GM21529 (cell line): ENCODE data around the gene ZXDB.
"Not testable (repeated sequence)": the region's sequence is repeated elsewhere in the genome, so short reads cannot be mapped to it uniquely, and the experiment has no call there.

Source experiments
- ATAC-seq: cut with Tn5 transposase; IDR thresholded peaks from one replicate; pipeline ENCODE4 v1.9.1; 2021; ENCODE audit not compliant: unreplicated experiment

The ZXDB gene

DNA sequence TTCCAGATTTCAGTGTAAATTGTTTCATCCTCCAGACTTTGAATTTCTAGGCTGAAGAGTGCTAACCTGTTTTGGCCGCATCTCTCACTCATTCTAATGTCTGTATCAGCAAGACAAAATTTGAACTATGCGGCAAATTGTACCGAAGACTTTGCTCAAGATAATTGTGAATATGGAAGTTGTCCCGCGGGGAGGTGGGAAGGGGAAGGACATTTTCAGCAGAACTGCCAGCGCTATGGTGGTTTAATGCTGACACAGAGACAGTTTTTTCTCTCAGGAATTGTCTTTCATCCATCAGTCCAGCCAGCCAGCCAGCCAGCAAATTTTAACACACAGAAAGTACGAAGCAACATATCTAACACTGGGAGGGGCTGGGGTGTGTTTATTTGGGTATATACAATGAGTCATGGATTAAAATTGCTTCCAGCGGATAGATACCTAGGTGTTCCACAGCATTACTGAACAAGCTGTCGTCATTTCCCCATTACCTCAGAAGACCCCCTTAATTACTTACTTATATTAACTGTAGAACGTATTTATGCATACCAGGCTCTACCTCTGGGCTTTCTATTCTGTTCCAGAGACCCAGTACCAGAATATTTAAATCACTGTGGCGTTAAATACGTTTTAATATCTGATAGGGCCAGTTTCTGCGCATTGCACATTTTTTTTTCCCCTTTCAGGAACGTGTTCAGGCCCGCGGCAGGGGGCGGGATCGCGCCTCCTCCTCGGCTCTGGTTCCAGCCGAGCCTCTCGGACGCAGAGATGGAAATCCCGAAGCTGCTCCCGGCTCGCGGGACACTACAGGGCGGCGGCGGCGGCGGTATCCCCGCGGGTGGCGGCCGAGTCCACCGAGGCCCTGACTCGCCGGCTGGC is at the start of gene ZXDB:
Gene ZXDB (plus strand): TSS at position 728 of the 876 bp plus-strand sequence. CDS start 38 bp downstream, at position 766.
- peak; percentile 44 for ATAC-seq

DNA sequence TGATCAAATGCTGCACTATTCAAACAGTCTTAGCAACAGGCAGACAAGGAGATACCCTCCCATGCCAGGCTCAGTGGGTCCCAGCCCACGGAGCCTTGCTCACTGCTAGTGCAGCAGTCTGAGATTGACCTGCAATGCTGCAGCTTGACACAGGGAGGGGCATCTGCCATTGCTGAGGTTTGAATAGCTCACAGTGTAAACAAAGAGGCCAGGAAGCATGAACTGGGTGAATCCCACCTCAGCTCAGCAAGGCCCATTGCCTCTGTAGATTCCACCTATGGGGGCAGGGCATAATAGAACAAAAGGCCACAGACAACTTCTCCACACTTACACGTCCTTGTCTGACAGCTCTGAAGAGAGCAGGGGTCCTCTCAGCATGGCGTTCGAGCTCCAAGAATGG is 26.6 kb upstream of the ZXDB start:
- ATAC-seq, result no peak

DNA sequence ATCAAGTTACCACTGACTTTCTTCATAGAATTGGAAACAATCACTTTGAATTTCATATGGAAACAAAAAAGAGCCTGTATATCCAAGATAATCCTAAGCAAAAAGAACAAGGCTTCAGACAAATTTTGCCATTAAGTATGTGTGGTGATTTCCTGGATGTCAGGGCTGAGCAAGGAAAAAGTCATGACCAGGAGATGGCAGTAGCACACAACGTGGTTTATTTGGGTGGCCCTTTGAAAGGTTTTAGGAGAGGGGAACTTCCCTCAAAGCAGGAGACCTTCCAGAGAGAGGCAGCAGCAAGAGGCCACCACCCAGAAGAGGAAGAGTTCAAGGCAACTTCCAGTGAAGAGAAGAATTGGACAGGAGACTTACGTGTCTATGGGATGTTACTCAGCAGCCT is 18.1 kb upstream of the ZXDB start:
- ATAC-seq, result peak; percentile 73

DNA sequence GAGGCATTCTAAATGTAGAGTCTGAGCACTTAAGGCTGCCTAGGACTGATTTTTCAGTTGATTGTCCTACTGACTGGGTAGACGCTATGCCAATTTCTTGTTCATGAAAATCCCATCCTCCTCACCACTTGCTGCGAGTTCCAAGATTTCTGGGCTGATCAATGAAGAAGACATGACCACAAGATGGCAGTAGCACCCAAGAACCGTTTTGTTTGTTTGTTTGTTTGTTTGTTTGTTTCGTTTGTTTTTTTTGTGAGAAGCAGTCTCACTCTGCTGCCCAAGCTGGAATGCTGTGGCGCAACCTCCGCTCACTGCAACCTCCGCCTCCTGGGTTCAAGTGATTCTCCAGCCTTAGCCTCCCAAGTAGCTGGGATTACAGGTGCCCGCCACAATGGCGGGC is 8.9 kb upstream of the ZXDB start:
- ATAC-seq, result not testable (repeated sequence)

DNA sequence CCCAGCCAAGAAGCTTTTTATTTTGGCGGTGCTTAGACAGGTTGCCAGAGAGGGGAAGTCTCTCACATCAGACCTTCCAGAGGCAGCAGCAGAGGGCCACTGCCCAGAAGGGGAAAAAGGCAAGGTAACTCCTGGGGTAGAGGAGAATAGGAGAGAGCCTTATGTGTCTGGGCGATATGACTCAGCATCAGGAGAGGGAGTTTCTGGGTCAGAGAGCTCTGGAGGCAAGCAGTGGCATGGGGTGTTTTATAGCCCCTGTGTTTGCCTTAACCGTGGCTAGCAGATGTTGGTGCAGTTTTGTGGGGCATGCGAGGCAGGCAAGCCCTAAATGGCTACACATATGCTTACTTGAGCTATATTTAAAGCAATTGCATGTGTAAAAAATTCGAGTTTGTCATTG is 8.3 kb upstream of the ZXDB start:
- ATAC-seq, result no peak

DNA sequence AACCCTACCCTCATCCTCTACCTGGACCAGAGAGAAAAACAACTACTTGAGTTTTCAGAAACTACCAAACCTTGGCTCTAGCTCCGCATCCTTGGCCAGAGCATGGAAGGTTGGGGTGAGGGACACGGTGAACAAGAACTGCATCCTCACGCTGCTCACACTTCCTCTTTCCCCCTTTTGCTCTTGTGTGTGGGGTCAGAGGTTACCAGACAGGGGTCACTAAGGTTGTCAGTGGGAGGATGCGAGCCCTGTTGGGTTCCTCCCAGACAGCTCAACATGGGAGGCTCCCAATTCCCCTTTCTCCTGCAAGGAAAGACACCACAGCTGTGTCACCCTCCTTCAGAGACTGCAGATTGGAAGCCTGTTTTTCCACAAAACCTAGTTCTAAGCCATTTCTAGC is 5.5 kb upstream of the ZXDB start:
- no peak for ATAC-seq

DNA sequence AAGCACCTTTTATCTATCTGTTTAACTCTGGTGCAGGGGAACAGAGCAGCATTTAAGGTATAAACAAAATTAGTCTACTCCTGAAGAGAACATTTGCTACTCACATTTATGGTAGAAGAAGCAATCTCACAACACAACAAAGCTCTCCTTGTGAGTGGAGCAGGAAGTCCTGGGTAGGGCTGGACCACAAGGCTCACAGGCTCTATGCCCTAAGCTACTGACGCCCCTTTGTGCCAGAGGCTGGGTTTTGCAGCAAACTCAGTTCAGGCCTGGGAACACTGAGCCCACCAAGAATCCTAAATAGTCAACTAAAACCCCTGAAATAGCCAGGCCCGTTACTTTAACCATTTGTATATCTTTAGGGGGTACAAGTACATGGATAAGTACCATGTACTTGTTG is 4.7 kb upstream of the ZXDB start:
- no peak for ATAC-seq

DNA sequence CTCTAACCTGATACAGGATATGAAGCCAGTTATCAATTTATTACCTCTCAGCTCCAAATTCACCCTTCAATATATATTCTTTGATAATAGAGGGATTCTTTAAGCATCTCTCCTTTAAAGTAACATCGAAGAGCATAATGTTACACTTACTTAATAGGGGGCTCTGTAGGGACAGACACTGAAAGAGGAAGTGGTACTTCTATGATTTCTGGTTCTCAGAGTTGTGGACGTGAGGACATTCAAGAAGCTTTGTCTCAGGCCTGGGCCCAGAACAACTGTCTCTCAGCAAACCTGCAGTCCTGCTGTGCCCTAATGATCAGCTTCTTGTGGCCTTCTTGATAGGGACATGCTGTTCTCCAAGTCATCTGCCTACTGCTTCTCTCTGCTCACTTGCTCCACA is 4.2 kb upstream of the ZXDB start:
- ATAC-seq, result no peak

DNA sequence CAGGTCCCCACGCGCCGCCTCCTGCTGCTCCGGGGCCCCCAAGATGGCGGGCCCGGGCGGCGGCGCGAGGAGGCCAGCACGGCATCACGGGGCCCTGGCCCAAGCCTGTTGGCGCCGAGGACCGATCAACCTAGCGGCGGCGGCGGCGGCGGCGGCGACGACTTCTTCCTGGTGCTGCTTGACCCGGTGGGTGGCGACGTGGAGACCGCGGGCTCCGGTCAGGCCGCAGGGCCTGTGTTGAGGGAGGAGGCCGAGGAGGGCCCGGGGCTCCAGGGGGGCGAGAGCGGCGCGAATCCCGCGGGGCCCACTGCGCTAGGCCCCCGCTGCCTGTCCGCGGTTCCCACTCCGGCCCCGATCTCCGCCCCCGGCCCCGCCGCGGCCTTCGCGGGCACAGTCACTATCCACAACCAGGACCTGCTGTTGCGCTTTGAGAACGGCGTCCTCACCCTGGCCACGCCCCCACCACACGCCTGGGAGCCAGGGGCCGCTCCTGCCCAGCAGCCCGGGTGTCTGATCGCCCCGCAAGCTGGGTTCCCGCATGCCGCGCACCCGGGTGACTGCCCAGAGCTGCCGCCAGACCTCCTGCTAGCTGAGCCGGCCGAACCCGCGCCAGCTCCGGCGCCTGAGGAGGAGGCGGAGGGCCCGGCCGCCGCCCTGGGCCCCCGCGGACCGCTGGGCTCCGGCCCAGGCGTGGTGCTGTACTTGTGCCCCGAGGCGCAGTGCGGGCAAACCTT is 516 bp downstream of the ZXDB start:
- ATAC-seq, result peak; percentile 82

DNA sequence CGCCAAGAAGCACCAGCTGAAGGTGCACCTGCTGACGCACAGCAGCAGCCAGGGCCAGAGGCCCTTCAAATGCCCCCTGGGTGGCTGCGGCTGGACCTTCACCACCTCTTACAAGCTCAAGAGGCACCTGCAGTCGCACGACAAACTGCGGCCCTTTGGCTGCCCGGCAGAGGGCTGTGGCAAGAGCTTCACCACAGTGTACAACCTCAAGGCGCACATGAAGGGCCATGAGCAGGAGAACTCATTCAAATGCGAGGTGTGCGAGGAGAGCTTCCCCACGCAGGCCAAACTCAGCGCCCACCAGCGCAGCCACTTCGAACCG is 1.0 kb downstream of the ZXDB start:
- ATAC-seq, result peak; percentile 50

DNA sequence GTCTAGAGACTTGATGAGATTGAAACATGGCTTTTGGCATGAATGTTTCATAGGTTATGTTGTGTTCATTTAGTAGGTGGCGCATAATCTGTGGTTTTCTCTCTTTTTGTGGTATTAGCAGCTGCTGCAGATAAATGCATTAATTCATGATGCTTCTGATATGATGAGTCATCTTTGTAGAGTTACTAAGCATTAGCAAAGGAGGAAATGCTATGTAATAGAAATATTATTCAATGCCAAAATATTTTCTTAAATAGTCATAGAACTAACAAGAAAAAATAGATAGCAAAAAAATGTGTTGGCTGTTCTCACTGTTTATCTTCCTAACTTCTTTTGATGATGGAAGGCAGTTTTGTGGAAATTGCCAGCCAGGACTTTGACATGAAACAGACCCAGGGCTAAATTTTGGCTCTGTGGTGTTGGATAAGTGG is 3.6 kb downstream of the ZXDB start:
- ATAC-seq, result no peak

DNA sequence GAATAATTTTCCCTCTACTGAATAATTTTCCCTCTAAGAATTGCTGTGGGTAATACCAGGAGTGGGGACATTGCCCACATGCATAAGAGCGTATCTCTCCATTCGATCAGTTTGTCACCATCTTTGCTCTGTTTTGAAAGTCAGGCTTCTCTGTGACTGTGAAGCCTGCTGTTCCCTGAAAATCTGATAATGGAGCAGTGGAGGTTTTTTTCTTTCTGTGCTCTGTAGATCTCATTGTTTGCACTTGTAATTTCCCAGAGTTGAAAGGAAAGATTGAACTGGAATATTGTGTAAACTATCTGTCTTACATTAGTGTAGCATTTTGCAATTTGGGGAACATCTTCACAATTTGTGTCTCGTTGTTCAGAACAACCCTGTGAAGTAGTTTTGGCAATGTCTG is 4.3 kb downstream of the ZXDB start:
- ATAC-seq, result no peak

DNA sequence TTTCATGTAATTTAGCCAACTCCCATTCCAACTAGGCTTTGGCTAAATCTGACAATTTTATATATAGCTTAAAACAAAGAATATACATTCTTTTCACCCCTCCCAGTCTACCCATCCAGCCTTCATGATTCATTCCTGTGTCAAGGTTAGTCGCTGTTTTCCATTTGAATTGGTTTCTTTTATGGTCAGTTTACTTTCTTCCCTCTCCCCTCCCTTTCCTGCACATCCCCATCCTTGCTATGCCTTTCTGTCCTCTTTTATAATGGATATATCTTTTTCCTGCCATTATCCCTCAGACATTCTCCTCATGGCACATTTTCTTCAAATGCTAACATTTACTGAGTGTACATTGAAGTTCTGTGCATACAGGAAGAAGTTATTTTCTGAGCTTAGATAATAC is 4.7 kb downstream of the ZXDB start:
- ATAC-seq, result no peak

DNA sequence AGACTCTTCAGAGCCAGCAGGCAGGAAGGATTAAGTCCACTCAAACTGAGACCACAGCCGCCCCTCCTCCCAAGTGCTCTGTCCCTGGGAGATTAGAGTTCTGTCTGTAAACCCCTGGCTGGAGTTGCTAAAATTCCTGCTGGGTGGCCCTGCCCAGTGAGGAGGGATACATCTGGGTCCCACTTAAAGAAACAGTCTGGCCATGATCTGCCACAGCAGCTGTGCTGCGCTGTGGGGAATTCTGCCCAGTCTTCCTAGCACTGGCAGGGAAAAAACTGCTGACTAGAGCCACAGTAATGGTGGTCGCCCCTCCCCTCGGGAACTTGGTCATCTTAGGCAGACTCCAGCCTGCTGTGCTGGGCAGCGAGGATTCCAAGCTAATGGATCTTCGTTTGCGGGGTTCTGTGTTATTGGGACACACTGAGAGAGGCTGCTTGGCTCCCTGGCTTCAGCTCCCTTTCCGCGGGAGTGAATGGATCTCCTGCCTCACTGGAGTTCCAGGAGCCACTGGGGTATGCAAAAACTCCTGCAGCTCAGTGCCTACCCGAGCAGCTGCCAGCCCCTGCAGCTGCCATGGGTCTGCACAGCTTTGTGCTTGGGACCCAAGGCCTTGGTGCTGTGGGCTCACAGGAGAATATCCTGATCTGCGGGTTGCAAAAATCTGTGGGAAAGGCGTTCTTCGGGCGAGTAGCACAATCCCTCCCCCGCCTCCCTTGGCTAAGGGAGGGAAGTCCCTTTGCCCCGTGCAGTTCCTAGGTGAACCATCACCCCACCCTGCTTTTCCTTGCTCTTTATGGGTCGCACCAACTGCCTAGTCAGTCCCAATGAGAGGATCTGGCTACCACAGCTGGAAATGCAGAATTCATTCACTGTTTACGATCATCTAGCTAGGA is 15.7 kb downstream of the ZXDB start:
- ATAC-seq, result no peak

DNA sequence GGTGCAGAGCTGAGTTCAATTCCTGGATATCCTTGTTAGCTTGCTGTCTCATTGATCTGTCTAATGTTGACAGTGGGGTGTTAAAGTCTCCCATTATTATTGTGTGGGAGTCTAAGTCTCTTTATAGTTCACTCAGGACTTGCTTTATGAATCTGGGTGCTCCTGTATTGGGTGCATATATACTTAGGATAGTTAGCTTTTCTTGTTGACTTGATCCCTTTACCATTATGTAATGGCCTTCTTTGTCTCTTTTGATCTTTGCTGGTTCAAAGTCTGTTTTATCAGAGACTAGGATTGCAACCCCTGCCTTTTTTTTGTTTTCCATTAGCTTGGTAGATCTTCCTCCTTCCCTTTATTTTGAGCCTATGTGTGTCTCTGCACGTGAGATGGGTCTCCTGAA is 21.5 kb downstream of the ZXDB start:
- ATAC-seq, result not testable (repeated sequence)

DNA sequence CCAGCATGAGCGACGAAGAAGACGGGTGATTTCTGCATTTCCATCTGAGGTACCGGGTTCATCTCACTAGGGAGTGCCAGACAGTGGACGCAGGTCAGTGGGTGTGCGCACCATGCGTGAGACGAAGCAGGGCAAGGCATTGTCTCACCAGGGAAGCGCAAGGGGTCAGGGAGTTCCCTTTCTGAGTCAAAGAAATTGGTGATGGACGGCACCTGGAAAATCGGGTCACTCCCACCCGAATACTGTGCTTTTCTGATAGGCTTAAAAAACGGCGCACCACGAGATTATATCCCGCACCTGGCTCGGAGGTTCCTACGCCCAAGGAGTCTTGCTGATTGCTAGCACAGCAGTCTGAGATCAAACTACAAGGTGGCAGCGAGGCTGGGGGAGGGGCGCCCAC is 37.6 kb downstream of the ZXDB start:
- not testable (repeated sequence) for ATAC-seq

DNA sequence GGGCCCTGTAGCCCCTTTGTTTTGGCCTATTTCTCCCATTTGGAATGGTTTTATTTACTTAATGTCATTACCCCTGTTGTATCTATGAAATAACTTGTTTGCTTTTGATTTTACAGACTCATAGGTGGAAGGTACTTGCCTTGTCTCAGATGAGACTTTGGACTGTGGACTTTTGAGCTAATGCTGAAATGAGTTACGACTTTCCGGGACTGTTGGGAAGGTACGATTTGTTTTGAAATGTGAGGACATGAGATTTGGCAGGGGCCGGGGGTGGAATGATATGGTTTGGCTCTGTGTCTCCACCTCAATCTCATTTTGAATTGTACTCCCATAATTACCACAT is 48.8 kb downstream of the ZXDB start:
- ATAC-seq, result no peak

DNA sequence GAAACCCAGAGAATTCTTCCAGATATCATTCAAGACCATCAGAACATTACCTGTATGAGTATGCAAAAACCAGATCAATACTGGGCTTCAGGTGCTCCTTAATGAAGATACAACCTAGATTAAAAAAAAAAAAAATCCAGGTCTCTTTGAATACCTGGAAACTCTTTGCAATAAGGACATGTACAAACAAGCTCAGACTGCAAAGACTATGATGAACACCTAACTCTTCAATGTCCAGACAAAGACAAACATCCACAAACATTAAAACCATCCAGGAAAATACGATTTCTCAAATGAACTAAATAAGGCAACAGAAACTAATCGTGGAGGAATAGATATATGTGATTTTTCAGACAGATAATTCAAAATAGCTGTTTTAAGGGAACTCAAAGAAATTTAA is 49.5 kb downstream of the ZXDB start:
- ATAC-seq, result no peak

DNA sequence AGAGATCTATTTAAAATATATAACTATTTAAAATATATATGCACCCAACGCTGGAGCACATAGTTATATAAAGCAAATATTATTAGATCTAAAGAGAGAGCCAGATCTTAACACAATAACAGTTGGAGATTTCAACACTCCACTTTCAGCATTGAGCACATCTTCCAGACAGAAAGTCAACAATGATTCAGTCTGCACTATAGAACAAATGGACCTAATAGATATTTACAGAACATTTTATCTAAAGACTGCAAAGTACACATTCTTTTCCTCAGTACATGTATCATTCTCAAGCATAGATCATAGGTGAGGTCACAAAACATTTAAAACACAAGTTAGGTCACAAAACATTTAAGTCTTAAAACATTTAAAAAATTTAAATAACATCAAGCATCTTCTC is 51.9 kb downstream of the ZXDB start:
- no peak for ATAC-seq

DNA sequence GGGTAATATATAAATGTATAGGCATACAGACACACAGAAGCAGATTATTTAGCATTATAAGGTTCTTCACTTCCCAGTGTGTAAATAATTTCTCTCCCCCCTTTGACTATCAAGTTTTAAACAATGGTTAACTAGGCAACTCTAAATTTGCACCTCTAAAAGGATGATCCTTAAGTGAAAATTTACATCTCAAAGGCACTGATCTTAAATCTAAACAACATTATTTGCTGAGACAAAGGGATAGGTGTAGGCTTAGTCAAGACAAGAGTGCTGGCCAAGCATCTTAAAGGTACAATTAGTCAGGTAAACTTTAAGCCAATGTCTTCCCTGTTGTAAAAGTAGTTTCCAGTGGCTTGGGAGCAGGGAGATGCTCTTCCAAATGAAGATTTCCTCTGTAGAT is 55.2 kb downstream of the ZXDB start:
- ATAC-seq, result no peak
